Left cardiac atrium (tissue), 4 donors: ENCODE data around the gene RPL26. TPM values are rescaled to one million over a fixed set of nuclear protein-coding genes. Genes with fewer than 3 reads are reported as not detected.
"Not testable (repeated sequence)": the region's sequence is repeated elsewhere in the genome, so short reads cannot be mapped to it uniquely, and the experiment has no call there.

Source experiments
- ATAC-seq, 2 donors: fragments of 200-7000 bp; cut with Tn5 transposase; one replicate each; pipeline ENCODE4 v1.9.1; 2020; ENCODE audit warnings: mild to moderate bottlenecking in 2 of 2, moderate library complexity in 2 of 2
- DNase-seq: peaks from one replicate; pipeline ENCODE4 v3.0.0-alpha.2; 2020
- intact Hi-C, 2 donors: fragments of 100-400 bp; cut with DNase I; formaldehyde crosslinking; loops; one replicate each; pipeline versions ENCODE4 v1.14.1 to v1.15.1; 2022 to 2023
- total RNA-seq, 2 donors: library from RNA; stranded (reverse); fragmentation: NEBNext Ultra II Directional; extraction: Animal tissue kit (Norgen Biotek cat#: 25700); gene quantifications; one replicate each; pipeline ENCODE4 v1.2.1, GENCODE V29; 2021
- donor health status: DM: no; HTN: yes; CAD: no.
- donor health status: DM: no; HTN: yes; CAD: no; lungs with severe emphysema.
- donor health status: DM: yes; HTN: yes; CAD: no.
- donor health status: Dilated cardiomyopathy.

RPL26 gene
- total RNA-seq, 2 donors from 2014 or later, result 1,025 to 1,062 TPM

DNA sequence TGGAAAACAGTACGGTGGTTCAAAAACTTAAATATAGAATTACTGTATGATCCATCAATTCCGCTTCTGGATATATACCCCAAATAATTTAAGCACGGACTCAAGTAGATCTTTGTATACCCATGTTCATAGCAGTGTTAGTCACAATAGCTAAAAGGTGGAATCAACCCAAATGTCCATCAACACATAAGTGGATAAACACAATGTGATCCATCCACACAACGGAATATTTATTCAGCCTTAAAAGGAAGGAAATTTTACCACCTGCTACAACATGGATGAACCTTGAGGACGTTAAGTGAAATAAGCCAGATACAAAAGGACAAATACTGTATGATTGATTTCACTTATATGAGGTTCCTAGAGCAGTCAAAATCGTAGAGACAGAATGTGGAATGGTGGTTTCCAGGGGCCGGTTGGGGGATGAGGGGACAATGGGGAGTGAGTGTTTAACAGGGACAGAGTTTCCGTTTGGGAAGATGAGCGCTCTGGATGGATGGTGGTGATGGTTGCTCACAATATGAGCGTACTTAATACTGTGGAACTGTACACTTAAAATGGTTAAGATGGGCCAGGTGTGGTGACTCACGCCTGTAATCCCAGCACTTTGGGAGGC lies 20.0 kb upstream of the RPL26 start:
- ATAC-seq (no peak), DNase-seq (no peak)
- intact Hi-C loops, result no loop called here

DNA sequence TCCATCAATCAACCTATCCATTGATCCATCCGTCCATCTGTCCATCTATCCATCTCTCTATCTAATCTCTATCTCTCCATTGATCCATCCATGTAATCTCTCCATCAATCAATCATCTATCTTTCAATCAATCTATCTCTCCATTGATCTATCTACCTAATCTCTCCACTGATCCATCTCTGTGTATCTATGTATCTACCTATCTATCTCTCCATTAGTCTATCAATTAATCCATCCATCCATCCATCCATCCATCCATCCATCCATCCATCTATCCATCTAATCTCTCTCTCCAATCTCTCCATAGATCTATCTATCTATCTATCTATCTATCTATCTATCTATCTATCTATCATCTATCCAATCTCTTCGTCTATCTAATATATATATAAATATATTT lies 18.1 kb upstream of the RPL26 start:
- DNase-seq, result no peak
- intact Hi-C loops, result no loop called here
- ATAC-seq, result no peak

DNA sequence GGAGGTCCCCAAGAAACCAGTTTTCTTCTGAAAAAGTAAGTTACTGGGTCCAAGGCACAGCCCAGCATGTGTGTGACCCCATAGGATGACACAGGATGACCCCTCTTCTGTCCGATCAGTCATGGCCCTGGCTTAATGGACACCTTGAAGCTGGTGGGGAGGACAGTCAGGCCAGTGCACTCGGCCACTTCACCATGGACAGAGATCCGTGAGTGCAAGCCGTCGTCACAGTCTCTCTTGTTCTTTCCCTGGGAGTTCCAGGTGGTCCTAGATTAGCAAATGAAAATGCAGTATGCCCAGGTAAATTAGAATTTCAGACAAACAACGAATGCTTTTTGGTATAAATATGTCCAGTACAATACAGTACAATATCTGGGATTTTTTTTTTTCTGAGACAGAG lies 16.0 kb upstream of the RPL26 start:
- DNase-seq (no peak), ATAC-seq (no peak)
- intact Hi-C loops, result no loop called here

DNA sequence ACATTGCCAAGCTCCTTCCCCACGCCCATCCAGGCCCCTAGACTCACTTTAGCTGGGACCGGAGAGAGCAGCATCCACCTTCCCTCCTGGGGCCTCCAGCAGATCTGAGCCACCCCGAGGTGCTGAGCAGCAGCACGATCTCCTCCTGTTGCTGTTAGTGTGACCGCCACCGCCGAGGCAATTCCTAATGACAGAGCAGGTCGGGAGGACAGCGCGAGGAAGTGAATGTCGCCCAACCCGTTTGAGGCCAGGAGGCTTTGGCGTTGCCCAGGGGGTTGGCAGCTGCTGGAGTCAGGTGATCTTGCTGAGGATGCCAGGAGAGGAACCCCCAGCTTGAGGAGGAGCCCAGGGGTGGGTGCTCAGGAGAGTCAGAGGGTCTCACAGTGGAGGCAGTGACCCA lies 14.6 kb upstream of the RPL26 start, which contains the start of gene RNF222:
Gene RNF222, minus strand, starts transcription at position 192 of the 400 bp plus-strand sequence. CDS start 4,366 bp downstream, outside the sequence.
- no peak for ATAC-seq
- intact Hi-C loops, result no loop called here
- DNase-seq, result no peak

DNA sequence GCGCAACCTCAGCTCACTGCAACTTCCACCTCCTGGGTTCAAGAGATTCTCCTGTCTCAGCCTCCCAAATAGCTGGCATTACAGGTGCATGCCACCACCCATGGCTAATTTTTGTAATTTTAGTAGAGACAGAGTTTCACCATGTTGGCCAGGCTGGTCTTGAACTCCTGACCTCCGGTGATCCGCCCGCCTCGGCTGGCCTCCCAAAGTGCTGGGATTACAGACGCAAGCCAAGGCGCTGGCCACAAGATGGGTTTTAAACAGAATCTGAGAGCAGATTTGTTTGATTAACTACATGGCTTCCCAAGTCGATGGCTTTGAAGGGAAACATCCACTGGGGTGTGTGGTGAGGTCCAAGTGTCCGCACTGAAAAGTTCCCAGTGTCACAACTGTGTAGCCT lies 11.5 kb upstream of the RPL26 start:
- DNase-seq, ATAC-seq, intact Hi-C loops: not testable (repeated sequence)

DNA sequence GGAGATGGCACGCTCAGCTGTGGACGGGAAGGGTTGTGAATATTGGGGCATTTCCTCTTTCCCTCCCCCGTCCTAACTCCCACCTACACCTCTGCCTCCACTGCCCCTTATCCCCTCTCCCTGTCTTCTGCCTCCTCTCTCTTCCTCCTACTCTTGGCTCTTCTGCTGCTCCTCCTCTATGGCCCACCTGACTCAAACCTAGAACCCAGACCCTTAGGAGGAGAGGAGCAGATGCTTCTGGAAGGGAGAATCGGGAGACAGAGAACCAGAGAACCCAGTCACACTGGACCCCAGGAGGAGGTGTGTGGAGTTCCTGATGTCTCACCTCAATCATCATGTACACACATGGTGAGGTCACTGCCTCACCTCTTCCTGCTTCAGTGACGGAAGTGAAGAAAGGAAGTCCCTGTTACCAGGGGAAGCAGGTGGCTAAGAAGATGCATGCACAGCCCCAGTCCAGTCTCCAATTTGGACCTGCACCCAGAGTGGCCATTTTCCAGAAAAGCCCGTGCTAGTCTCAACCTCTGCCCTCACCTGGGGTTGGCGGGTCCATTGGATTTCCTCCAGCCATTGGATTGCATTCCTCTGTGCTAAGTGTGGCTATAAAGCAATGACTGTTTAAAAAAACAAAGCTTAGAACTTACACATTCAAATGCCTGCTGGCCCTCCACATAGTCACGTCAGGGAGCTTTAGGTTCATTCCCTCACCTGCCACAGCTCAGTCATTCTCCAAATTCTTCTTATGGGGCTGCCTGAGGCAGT lies 10.7 kb upstream of the RPL26 start:
- DNase-seq (no peak), ATAC-seq (peak in 1 of 2 donors; percentile 13)
- intact Hi-C loops, result no loop called here

DNA sequence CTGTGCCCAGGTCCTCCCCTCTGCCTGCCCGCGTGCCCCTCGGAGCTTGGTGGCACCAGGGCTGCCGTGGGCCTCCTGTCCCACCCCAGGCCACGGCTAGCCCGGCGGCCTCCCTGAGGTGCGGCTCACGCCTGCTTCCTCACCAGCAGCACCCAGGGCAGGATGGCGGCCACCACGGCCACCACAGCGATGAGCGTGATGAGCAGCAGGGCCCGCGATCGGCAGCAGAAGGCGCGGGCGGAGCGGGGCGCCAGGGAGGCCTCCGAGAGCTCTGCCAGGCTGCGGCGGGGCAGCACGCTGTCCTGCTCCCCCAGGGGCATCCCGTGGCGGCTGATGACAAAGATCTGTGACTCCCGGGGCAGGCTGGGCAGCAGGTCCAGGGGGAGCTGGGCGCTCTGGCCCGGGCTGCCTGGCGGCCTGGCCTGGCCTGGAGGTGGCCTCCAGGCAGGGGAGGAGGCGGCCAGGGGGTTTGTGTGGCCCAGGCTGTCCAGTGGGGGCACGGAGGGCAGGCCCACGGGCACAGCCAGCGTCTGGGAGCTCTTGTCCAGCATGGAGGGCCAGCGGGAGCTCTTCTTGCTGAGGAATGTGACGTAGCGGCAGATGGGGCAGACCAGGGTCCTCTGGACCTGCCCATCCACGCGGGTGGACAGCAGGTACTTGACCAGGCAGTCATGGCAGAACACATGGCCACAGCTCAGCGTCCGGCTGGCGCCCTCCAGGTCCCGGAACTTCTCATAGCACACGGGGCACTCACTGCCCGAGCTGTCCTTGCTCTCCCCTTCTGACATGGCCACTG lies 9.9 kb upstream of the RPL26 start:
- no peak for DNase-seq
- peak in 1 of 2 donors; percentile 23 for ATAC-seq

DNA sequence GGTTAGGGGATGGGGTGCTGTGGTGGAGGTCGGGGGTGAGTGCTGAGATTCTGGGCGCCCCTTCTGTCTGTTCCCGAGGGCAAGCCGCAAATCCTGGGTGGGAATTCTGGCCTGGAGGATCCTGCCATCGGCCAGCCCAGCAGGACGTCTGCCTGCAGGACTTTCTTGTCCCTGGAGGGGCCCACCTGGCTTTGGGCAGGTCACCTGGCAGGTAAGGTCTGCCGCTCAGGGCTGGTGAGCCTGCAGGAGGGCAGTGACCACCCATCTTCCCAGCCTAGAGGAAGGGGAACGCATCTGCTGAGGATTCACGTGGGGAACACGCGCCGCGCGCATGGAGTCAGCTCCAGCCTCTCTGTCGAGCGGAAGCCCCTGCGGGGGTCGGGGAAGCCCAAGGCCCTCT lies 9.3 kb upstream of the RPL26 start:
- intact Hi-C loops, result no loop called here
- ATAC-seq, result peak in 1 of 2 donors; percentile 18
- DNase-seq, result no peak

More for the DNA sequence above, 9.9 kb upstream of the RPL26 start:
- intact Hi-C loops, result no loop called here

DNA sequence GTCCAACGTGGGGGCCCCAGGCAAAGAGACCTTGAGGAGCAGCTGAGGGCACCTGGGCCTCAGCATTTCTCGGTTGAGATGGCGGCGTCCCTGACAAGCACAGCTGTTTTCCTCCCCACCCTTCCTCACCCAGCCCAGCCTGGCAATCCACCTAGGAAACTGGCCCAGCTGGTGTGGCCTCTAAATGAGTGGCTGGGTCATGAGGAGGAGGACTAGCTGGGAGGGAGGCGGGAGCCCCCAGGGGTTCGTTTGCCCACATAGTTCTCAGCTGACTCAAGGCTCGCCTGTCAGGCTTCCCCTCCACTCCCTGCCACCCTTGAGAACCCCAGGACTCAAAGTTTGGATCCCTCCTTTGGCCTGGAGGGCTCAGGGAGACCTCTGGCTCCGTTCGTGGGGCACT lies 8.7 kb upstream of the RPL26 start:
- DNase-seq, result no peak
- intact Hi-C loops, result no loop called here
- ATAC-seq, result no peak

DNA sequence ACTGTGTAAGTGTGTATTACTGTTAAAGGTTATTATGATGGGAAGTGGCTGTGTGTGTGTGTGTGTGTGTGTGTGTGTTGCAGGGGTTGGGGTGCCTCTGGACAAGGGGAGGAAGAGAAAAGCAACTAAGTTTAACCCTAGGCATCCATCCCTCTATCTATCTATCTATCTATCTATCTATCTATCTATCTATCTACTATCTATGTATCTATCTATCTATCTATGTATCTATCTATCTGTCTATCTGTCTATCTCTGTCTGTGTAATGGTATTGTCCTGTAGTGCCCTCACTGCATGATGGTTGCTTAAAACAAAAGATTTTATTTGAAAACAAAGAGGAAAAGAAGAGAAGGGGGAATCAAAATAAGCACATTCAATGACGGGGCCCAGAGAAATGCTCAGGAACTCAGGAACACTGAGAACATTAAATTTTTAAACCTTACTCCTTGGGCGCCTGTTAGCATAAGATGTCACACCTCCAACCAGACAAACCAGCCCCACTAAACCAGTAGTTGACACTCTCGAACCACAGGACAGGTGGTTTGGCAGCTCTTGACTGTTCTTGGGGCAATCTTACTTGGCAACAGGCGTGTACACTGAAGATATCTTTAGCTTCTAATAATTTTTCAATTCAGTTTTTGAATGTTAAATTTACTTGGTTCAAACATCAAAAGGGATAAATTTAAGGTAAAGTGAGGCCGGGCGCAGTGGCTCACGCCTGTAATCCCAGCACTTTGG lies 5.1 kb upstream of the RPL26 start:
- no peak for ATAC-seq
- DNase-seq, result no peak
- intact Hi-C loops, result no loop called here

DNA sequence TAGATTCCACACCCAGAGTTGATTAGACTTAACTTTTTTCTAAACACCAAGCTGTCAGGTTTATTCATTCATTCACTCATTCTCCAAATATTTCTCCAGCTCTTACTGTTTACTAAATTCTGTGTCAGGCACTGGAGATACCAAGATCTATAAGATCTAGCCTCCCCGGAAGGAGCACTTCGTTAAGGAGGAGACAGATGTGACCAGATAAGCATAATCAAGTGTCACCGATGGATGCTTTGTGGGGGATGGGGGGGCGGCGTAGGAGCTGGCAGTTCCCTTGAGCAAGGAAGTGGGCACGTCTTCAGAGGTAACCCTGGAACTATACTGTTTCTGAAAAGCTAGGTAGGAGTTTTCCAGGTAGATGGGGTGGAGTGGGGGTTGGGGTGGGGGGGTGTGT lies 3.8 kb upstream of the RPL26 start:
- no peak for ATAC-seq
- intact Hi-C loops, result no loop called here
- DNase-seq, result no peak

DNA sequence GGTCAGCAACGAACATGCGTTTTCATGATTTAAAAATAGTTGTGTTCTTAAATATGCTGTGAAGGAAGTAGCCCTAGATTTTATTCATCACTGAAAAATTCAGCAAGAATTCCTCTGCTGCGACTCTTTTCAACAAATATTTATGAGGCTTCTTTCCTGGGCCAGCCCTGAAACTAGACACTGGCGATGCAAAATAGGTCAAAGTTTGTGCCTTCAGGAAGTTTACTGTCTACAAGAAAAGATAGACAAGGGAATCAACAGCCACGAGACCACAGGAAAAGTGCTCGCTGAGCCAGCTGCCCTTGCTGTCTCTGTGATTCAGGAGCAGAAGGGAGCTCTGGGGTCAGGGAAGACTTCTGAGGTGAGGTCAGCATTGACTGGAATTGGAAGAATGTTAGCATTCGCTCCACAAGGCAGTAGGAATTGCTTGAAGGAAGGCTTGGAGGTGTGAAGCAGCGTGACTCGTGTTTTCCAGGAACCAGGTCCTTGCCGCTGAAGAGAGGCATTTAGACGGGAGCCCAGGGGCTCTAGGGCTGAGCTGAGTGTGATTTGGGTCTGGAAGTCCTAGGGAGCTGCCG lies 1.9 kb upstream of the RPL26 start:
- DNase-seq (no peak), ATAC-seq (no peak)
- intact Hi-C loops, result no loop called here

DNA sequence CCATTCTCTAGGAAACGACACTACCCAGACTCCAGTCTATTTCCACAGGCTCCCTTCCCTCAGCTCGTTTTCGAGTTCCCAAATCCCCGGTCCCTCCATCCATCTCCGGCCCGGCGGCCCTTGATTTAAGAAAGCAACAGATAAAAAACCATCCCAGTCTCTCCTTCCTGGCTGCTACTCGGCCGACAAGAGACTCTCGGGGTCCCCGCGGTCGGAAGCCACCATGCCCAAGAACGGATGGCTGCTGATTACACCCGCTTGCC lies 182 bp downstream of the RPL26 start:
- intact Hi-C loops, result no loop called here
- no peak for DNase-seq
- ATAC-seq, result peak; percentile 0 to 4

DNA sequence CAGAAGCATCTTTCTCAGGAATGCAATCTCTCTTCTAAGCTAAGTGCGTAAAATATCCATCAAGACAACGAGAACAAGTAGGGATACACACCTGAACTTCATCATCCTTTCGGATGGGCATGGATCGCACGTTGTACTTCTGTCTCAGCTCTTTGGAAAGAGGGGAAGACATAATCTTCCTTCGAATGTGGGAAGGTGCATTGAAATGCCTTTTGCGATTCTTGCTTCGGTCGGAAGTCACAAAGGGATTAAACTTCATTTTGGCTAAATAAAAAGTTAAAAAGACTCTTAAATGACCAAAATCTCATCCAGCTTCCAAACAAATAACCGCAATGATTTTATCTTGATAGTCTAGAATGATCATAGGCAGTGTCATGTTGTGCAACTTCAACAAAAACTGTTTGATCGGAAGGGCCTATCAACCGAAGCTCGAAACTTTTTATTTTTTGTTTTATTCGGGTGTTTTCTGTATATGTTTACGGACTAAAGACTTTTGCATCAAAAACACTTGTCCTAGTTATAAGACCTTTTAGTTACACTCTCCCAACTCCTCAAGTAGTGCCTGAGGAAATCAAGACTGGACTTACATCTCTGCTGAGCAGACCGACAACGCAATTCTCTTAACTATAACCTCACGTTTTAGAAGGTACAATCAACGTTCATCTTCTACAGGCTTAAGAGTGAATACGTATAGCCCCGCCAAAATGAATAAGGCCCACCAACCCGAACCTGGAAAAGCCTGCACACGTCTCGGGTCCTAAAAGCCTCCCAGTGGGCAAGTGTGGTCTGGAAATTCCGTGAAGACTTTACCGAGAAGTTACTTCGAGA lies 727 bp downstream of the RPL26 start:
- no peak for DNase-seq
- intact Hi-C loops, result no loop called here
- no peak for ATAC-seq

DNA sequence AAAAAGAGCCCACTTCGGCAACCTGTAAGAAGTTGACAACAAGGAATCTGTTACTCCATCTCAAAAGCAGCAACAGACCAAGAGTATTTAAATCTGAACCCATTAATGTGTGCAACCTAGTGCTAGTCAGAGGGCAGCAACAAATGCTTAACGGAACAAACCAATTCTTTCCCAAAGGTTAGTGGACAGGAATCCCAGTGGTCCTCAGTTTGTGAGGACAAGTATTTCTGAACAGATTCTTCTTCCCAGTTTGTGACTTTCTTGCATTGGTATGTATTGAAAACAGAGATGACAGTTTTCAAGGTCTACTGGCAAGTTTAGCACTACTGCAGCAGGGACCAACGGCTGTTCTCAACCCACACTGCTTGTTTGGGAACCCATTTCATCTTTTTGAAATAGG lies 2.9 kb downstream of the RPL26 start:
- intact Hi-C loops, result no loop called here
- ATAC-seq, result no peak

DNA sequence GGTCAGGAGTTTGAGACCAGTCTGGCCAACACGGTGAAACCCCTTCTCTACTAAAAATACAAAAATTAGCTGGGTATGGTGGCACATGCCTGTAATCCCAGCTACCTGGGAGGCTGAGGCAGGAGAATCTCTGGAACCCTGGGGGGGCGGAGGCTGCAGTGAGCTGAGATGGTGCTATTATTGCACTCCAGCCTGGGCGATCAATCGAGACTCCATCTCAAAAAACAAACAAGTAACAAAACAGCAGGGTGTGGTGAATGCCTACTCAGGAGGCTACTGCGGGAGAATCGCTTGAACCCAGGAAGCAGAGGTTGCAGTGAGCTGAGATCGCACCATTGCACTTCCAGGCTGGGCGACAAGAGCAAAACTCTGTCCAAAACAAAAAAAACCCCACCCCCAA lies 4.9 kb downstream of the RPL26 start:
- not testable (repeated sequence) for ATAC-seq, DNase-seq
- intact Hi-C loops, result loop anchor here in 1 of 2 donors (5.0 kb wide), 1 partner anchor 66 kb away; the partner anchor contains the start of gene ARHGEF15

More for the DNA sequence above, 2.9 kb downstream of the RPL26 start:
- no peak for DNase-seq

DNA sequence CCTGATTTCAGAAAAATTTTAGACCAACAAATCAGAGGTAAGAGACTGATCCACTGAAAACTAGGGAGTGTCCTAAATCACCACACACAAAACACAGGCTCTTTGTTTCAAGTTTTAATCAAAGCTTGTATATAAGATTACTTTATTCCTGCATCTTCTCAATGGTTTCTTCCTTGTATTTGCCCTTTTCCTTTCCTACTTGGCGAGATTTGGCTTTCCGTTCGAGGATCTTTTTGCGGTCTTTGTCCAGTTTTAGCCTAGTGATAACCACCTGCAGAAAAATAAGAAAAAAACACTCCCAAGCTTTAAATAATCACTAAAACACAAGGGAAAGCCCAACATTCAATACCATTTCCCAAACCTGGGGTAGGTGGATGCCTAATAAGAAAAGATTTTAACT lies 5.6 kb downstream of the RPL26 start:
- intact Hi-C loops, result loop anchor here in 1 of 2 donors (5.0 kb wide), 1 partner anchor 65 kb away; the partner anchor contains the start of gene ARHGEF15
- DNase-seq, result no peak
- no peak for ATAC-seq
